CD8-positive, alpha-beta memory T cell (primary cell): Measurements from ENCODE around the gene SGPP2. TPM values are rescaled to one million over a fixed set of nuclear protein-coding genes. Genes with fewer than 3 reads are reported as not detected.

Source experiments
- CTCF ChIA-PET: fragments of 350-600 bp; sonication (Branson Sonifier 250); formaldehyde crosslinking; loops from one replicate; lab custom pipeline; 2021; ENCODE audit warnings: antibody characterized with exemption; lab: Charles Lee
- POLR2A ChIA-PET: fragments of 350-600 bp; sonication (Branson Sonifier 250); formaldehyde crosslinking; loops from one replicate; lab custom pipeline; 2021; ENCODE audit warnings: antibody characterized with exemption; lab: Charles Lee
- DNase-seq, 5 donors: peaks; one replicate each; pipeline versions ENCODE4 v3.0.0 to v3.0.0-alpha.2; 2020 to 2022; ENCODE audit warnings: mixed read lengths in 1 of 5
- H3K27ac ChIP-seq: one replicate; pipeline ENCODE4 v1.7.0; 2013; ENCODE audit warnings: low read depth, mild to moderate bottlenecking, low read length, moderate library complexity
- H3K27me3 ChIP-seq: 2 replicates; pipeline ENCODE4 v1.7.0; 2013; ENCODE audit warnings: low read length, mild to moderate bottlenecking; ENCODE audit not compliant: insufficient read depth, poor library complexity, severe bottlenecking
- H3K36me3 ChIP-seq: 2 replicates; pipeline ENCODE4 v1.7.0; 2013; ENCODE audit warnings: mild to moderate bottlenecking, low read length, moderate library complexity; ENCODE audit not compliant: insufficient read depth
- H3K4me1 ChIP-seq: 2 replicates; pipeline ENCODE4 v1.7.0; 2013; ENCODE audit warnings: mild to moderate bottlenecking, low read length, moderate library complexity; ENCODE audit not compliant: insufficient read depth
- H3K4me3 ChIP-seq: 2 replicates; pipeline ENCODE4 v1.7.0; 2013; ENCODE audit warnings: mild to moderate bottlenecking, low read length
- H3K9me3 ChIP-seq: 2 replicates; pipeline ENCODE4 v1.7.0; 2013; ENCODE audit warnings: mild to moderate bottlenecking, low read length
- H3K27ac Mint-ChIP-seq, 8 donors: one replicate each; pipeline ENCODE4 v1.8.0; 2020 to 2021; ENCODE audit warnings: mixed read lengths in 8 of 8, mild to moderate bottlenecking in 6 of 8, inconsistent platforms in 3 of 8, moderate library complexity in 3 of 8
- H3K27me3 Mint-ChIP-seq, 2 donors: one replicate each; pipeline ENCODE4 v1.8.0; 2020 to 2021; ENCODE audit warnings: mixed read lengths in 2 of 2, mild to moderate bottlenecking in 1 of 2, moderate library complexity in 1 of 2
- H3K36me3 Mint-ChIP-seq, 3 donors: one replicate each; pipeline ENCODE4 v1.8.0; 2020 to 2021; ENCODE audit warnings: mixed read lengths in 3 of 3, inconsistent platforms in 1 of 3, mild to moderate bottlenecking in 1 of 3
- H3K4me1 Mint-ChIP-seq, 3 donors: one replicate each; pipeline ENCODE4 v1.8.0; 2020 to 2021; ENCODE audit warnings: mixed read lengths in 3 of 3, inconsistent platforms in 1 of 3, mild to moderate bottlenecking in 1 of 3
- H3K4me3 Mint-ChIP-seq, 7 donors: one replicate each; pipeline ENCODE4 v1.8.0; 2020 to 2021; ENCODE audit warnings: mixed read lengths in 7 of 7, mild to moderate bottlenecking in 6 of 7, moderate library complexity in 4 of 7, inconsistent platforms in 2 of 7
- H3K9me3 Mint-ChIP-seq, 5 donors: one replicate each; pipeline ENCODE4 v1.8.0; 2020 to 2022; ENCODE audit warnings: mixed read lengths in 5 of 5, mild to moderate bottlenecking in 3 of 5, moderate library complexity in 2 of 5, inconsistent platforms in 1 of 5
- polyA plus RNA-seq: library from polyadenylated mRNA; unstranded; fragments of 300-500 nt; fragmentation: Illumina TruSeq; gene quantifications from one replicate; pipeline ENCODE4 v1.2.3, GENCODE V29; 2021
- total RNA-seq, 2 experiments: library from RNA; stranded (reverse); gene quantifications; one replicate each; pipeline ENCODE4 v1.2.3, GENCODE V29; 2021

Gene SGPP2
- total and polyA plus RNA-seq, 3 experiments from 2014 or later: 2.2 to 7.6 (median 6.5) TPM

GRCh38 chr2:222421626-222422025 is 2.7 kb upstream of the SGPP2 start:
- H3K36me3 Mint-ChIP-seq: peaks cover 0 to 6% (median 0%) of the 10 kb centered on the region in 3 donors
- peaks cover 25 to 50% of the 10 kb centered on the region in 2 donors for H3K27me3 Mint-ChIP-seq
- Histone ChIP-seq H3K9me3 (no peaks in the 10 kb centered on the region), H3K4me1 (peaks cover 5% of the 10 kb centered on the region), H3K36me3 (no peaks in the 10 kb centered on the region), H3K27ac (no peak overlapping the region), H3K4me3 (no peak overlapping the region), H3K27me3 (peaks cover 14% of the 10 kb centered on the region)
- peaks cover 0 to 3% (median 0%) of the 10 kb centered on the region in 5 donors for H3K9me3 Mint-ChIP-seq
- no peak for DNase-seq
- no peak overlapping the region for H3K27ac Mint-ChIP-seq
- peaks cover 12 to 32% (median 29%) of the 10 kb centered on the region in 3 donors for H3K4me1 Mint-ChIP-seq
- POLR2A ChIA-PET: no interaction called here
- no peak overlapping the region for H3K4me3 Mint-ChIP-seq
- CTCF ChIA-PET: no interaction called here

- Histone ChIP-seq H3K4me3 (no peak overlapping the region), H3K27me3 (peaks cover 14% of the 10 kb centered on the region), H3K9me3 (no peaks in the 10 kb centered on the region), H3K36me3 (no peaks in the 10 kb centered on the region), H3K27ac (no peak overlapping the region), H3K4me1 (peaks cover 9% of the 10 kb centered on the region)
- POLR2A ChIA-PET: no interaction called here
- Mint-ChIP-seq H3K27ac (peak overlapping the region in 2 of 8 donors; percentile 67 to 70), H3K27me3 (peaks cover 29 to 50% of the 10 kb centered on the region in 2 donors), H3K4me3 (peak overlapping the region; percentile 78 to 94 (median 90)), H3K4me1 (peaks cover 26 to 48% (median 44%) of the 10 kb centered on the region in 3 donors), H3K9me3 (peaks cover 0 to 3% (median 0%) of the 10 kb centered on the region in 5 donors), H3K36me3 (peaks cover 0 to 6% (median 0%) of the 10 kb centered on the region in 3 donors)
- CTCF ChIA-PET: no interaction called here
- no peak for DNase-seq
These were observed 1.2 kb upstream of the SGPP2 start for GRCh38 chr2:222423186-222423585.

GRCh38 chr2:222423632-222424275 is 589 bp upstream of the SGPP2 start:
- peaks cover 0 to 3% (median 0%) of the 10 kb centered on the region in 5 donors for H3K9me3 Mint-ChIP-seq
- Histone ChIP-seq H3K4me3 (peak overlapping the region; percentile 56), H3K9me3 (no peaks in the 10 kb centered on the region), H3K4me1 (peaks cover 9% of the 10 kb centered on the region), H3K27me3 (peaks cover 14% of the 10 kb centered on the region), H3K27ac (peak overlapping the region; percentile 4), H3K36me3 (no peaks in the 10 kb centered on the region)
- peaks cover 28 to 50% (median 46%) of the 10 kb centered on the region in 3 donors for H3K4me1 Mint-ChIP-seq
- peak overlapping the region; percentile 67 to 92 (median 82) for H3K27ac Mint-ChIP-seq
- DNase-seq: peak in 1 of 5 donors; percentile 25
- peaks cover 29 to 50% of the 10 kb centered on the region in 2 donors for H3K27me3 Mint-ChIP-seq
- ChIA-PET POLR2A (no interaction called here), CTCF (no interaction called here)
- peaks cover 0 to 6% (median 0%) of the 10 kb centered on the region in 3 donors for H3K36me3 Mint-ChIP-seq
- peak overlapping the region; percentile 78 to 94 (median 90) for H3K4me3 Mint-ChIP-seq

DNA sequence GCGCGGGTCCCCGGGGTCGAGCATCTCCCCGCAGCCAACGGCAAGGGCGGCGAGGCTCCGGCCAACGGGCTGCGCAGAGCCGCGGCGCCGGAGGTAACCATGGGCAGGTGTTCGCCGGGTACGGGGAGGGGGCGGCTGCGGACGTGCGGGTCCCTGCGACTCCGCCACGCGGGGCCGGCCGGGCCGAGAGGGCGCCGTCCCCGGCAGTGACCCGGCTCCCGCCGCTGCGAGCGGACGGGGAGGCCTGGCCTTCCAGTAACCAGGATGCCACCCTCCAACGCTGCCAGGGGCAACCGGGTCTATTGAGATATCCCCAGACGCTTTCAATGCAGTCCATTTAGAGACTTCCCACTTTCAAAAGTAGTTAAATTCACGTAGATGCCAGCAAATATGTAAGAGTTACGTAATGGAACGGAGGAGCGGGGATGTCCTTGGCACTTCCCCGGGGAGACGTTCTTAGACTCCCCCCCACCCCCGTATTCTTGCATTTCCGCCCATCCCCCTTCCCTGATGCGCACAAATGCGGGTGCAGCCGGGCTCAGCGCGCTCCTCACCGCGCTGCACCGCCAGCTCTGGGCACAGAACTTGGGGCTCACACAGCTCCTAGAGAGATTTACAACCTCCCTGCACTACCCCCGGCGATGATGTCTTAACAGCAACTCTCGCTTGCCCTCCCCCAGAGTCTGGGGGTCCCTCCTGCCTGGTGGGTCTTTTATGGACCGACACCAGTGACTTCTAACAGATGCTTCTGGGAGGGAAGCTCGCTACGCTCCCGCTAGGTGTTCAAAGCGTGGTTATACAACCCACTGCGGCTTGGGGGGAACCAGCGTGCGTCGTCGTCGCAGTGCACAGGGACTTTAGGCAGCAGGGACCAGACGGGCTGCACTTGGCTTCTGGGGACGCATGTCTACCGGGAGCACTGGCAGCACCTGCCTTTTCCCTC is 657 bp downstream of the SGPP2 start:
- Mint-ChIP-seq H3K4me1 (peaks cover 31 to 59% (median 57%) of the 10 kb centered on the region in 3 donors), H3K4me3 (peak overlapping the region; percentile 88 to 95 (median 90)), H3K27me3 (peaks cover 34 to 48% of the 10 kb centered on the region in 2 donors), H3K27ac (peak overlapping the region in 7 of 8 donors; percentile 69 to 90 (median 84)), H3K36me3 (peaks cover 0 to 6% (median 0%) of the 10 kb centered on the region in 3 donors), H3K9me3 (peaks cover 0 to 7% (median 0%) of the 10 kb centered on the region in 5 donors)
- H3K4me3 ChIP-seq: peak overlapping the region; percentile 47
- H3K27ac ChIP-seq: peak overlapping the region; percentile 30
- H3K9me3 ChIP-seq: no peaks in the 10 kb centered on the region
- H3K4me1 ChIP-seq: peaks cover 9% of the 10 kb centered on the region
- ChIA-PET POLR2A (no interaction called here), CTCF (interaction anchor here (1.6 kb wide), 1 partner anchor 16 kb away, joined by 3 read pairs; no protein-coding TSS in a partner anchor)
- H3K27me3 ChIP-seq: peaks cover 14% of the 10 kb centered on the region
- DNase-seq: peak in 3 of 5 donors; percentile 4 to 57 (median 33)
- no peaks in the 10 kb centered on the region for H3K36me3 ChIP-seq

- H3K4me1 Mint-ChIP-seq: peaks cover 31 to 59% (median 57%) of the 10 kb centered on the region in 3 donors
- CTCF ChIA-PET: no interaction called here
These were observed 3.4 kb downstream of the SGPP2 start for GRCh38 chr2:222427646-222428301.

GRCh38 chr2:222430071-222430470 is 5.7 kb downstream of the SGPP2 start:
- no peak overlapping the region for H3K27ac Mint-ChIP-seq
- H3K9me3 ChIP-seq: no peaks in the 10 kb centered on the region
- H3K27ac ChIP-seq: no peak overlapping the region
- peaks cover 0 to 2% (median 1%) of the 10 kb centered on the region in 3 donors for H3K36me3 Mint-ChIP-seq
- H3K4me1 Mint-ChIP-seq: peaks cover 22 to 56% (median 51%) of the 10 kb centered on the region in 3 donors
- H3K27me3 Mint-ChIP-seq: peaks cover 11 to 17% of the 10 kb centered on the region in 2 donors
- no peaks in the 10 kb centered on the region for H3K36me3 ChIP-seq
- POLR2A ChIA-PET: no interaction called here
- no peak for DNase-seq
- CTCF ChIA-PET: no interaction called here
- peaks cover 0 to 7% (median 0%) of the 10 kb centered on the region in 5 donors for H3K9me3 Mint-ChIP-seq
- H3K27me3 ChIP-seq: no peaks in the 10 kb centered on the region
- no peak overlapping the region for H3K4me3 Mint-ChIP-seq
- H3K4me1 ChIP-seq: peaks cover 4% of the 10 kb centered on the region
- no peak overlapping the region for H3K4me3 ChIP-seq

More at GRCh38 chr2:222427646-222428301, 3.4 kb downstream of the SGPP2 start:
- peaks cover 0 to 7% (median 0%) of the 10 kb centered on the region in 5 donors for H3K9me3 Mint-ChIP-seq
- Histone ChIP-seq H3K4me1 (peaks cover 9% of the 10 kb centered on the region), H3K27me3 (peaks cover 9% of the 10 kb centered on the region), H3K9me3 (no peaks in the 10 kb centered on the region), H3K36me3 (no peaks in the 10 kb centered on the region), H3K4me3 (no peak overlapping the region), H3K27ac (peak overlapping the region; percentile 12)
- H3K36me3 Mint-ChIP-seq: peaks cover 0 to 6% (median 1%) of the 10 kb centered on the region in 3 donors
- POLR2A ChIA-PET: no interaction called here
- peak overlapping the region; percentile 39 to 74 (median 69) for H3K4me3 Mint-ChIP-seq
- no peak for DNase-seq
- H3K27ac Mint-ChIP-seq: peak overlapping the region in 7 of 8 donors; percentile 4 to 93 (median 84)
- H3K27me3 Mint-ChIP-seq: peaks cover 24 to 26% of the 10 kb centered on the region in 2 donors

GRCh38 chr2:222430681-222431080 is 6.3 kb downstream of the SGPP2 start:
- CTCF ChIA-PET: no interaction called here
- no peak overlapping the region for H3K27ac ChIP-seq
- H3K27ac Mint-ChIP-seq: no peak overlapping the region
- no peaks in the 10 kb centered on the region for H3K36me3 ChIP-seq
- peaks cover 0 to 7% (median 0%) of the 10 kb centered on the region in 5 donors for H3K9me3 Mint-ChIP-seq
- POLR2A ChIA-PET: no interaction called here
- H3K4me3 ChIP-seq: no peak overlapping the region
- DNase-seq: no peak
- peaks cover 4% of the 10 kb centered on the region for H3K4me1 ChIP-seq
- H3K36me3 Mint-ChIP-seq: peaks cover 0 to 1% (median 0%) of the 10 kb centered on the region in 3 donors
- no peak overlapping the region for H3K4me3 Mint-ChIP-seq
- H3K27me3 Mint-ChIP-seq: peaks cover 5 to 13% of the 10 kb centered on the region in 2 donors
- peaks cover 22 to 50% (median 45%) of the 10 kb centered on the region in 3 donors for H3K4me1 Mint-ChIP-seq
- H3K27me3 ChIP-seq: no peaks in the 10 kb centered on the region
- H3K9me3 ChIP-seq: no peaks in the 10 kb centered on the region
